Measurements from ENCODE around the gene PPFIA4.

The PPFIA4 gene

DNA sequence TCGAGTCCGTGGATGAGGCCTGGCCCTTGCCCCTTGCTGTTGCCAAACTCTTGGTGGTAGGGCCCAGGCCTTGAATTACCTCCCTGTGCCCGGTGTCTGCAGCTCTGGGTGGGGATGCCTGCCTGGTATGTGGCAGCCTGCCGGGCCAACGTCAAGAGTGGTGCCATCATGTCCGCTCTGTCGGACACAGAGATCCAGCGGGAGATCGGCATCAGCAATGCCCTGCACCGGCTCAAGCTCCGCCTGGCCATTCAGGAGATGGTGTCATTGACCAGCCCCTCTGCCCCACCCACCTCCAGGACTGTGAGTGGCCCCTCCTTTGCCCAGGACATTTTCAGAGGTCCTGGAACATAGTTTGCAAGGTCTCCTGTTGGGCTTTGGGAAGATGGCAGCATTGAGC lies 33.8 kb downstream of the PPFIA4 start:
- no peak for DNase-seq (ENCODE audit: low read depth)
- TF ChIP-seq, protein P1, sequence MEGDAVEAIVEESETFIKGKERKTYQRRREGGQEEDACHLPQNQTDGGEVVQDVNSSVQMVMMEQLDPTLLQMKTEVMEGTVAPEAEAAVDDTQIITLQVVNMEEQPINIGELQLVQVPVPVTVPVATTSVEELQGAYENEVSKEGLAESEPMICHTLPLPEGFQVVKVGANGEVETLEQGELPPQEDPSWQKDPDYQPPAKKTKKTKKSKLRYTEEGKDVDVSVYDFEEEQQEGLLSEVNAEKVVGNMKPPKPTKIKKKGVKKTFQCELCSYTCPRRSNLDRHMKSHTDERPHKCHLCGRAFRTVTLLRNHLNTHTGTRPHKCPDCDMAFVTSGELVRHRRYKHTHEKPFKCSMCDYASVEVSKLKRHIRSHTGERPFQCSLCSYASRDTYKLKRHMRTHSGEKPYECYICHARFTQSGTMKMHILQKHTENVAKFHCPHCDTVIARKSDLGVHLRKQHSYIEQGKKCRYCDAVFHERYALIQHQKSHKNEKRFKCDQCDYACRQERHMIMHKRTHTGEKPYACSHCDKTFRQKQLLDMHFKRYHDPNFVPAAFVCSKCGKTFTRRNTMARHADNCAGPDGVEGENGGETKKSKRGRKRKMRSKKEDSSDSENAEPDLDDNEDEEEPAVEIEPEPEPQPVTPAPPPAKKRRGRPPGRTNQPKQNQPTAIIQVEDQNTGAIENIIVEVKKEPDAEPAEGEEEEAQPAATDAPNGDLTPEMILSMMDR (IDR thresholded peaks at IDR 0.05; ENCODE audit: insufficient read depth, low read depth, low read length, missing control alignments): no peak
- H3K4me3 ChIP-seq (ENCODE audit: low read length): no peak overlapping the region

DNA sequence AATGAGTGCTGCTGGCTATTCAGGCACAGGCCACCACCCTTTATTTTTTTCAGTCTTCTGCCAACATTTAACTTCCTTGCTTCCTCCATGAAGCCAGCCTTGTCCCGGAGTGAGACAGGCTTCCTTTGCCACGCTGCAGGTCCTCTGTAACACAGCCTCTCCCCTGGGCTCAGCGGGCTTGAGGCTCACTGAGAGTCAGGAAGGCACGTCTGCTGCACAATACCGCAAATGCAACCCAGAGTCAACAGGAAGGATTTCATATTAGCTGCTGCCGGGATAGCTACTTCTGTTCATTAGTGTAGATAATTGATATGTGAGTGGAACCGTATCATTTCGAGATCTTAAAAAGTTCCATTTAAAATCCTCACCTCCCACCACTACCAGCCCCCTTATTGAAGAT lies 37.0 kb downstream of the PPFIA4 start:
- DNase-seq (ENCODE audit: low read depth): no peak
- no peak overlapping the region for H3K4me3 ChIP-seq (ENCODE audit: low read length)
- TF ChIP-seq, protein P1 (IDR thresholded peaks at IDR 0.05; ENCODE audit: insufficient read depth, low read depth, low read length, missing control alignments): no peak

DNA sequence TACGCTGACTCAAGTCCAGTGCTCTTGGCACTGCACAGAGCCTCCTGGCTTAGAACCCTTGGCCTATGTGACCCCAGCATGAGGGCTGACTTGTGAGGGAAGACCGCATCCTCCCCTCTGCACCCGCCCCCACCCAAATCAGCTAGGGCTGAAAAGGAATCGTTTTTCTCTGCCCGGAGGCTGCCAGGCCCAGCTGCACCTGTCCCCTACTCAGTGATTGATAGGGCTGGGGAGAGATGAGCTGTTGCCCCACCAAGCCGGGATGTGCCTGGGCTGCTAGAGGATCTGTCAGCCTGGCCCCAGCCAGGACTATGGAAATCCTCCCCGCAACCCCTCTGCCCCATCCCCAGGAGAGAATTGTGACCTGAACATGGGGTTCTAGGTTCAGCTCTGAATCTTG lies 38.9 kb downstream of the PPFIA4 start:
- H3K4me3 ChIP-seq (ENCODE audit: low read length): no peak overlapping the region
- DNase-seq (ENCODE audit: low read depth): no peak
- TF ChIP-seq, protein P1 (IDR thresholded peaks at IDR 0.05; ENCODE audit: insufficient read depth, low read depth, low read length, missing control alignments): no peak

DNA sequence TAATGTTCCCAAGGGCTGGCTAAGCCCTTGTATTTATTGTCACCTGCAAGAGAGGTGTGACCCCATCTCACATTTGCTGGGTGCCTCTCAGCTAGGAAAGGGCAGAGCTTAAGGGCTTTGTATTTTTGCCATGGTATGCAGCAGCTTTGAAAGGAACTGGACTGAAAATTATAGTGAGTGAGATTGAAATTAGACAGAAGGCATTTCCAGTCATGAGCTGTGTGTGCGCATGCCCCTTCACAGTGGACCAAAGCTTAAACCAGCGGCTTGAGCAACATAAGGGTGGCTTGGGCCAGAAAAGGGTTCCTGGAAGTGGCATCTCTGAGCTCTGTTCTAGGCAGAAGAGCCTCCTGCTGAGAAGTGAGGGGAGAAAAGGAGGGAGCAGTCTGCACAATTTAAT lies 39.7 kb downstream of the PPFIA4 start:
- no peak for DNase-seq (ENCODE audit: low read depth)
- TF ChIP-seq, protein P1 (IDR thresholded peaks at IDR 0.05; ENCODE audit: insufficient read depth, low read depth, low read length, missing control alignments): no peak
- H3K4me3 ChIP-seq (ENCODE audit: low read length): no peak overlapping the region

DNA sequence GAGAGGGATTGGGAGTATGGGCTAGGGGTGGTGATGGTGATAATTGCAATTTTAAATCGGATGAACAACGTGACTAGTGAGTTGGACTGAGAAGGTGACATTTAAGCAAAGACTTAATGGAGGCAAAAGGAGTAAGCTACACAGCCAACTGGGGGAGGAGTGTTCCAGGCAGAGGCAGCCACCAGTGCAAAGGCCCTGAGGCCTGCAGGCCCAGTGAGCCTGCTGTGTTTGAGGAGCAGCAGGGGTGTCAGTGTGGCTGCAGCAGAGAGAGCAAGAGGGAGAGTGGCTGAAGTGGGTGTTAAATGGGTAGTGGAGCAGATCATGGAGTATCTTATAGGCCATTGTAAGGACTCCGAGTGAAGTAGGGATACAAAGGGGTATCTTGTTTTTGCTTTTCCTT lies 40.7 kb downstream of the PPFIA4 start:
- DNase-seq (ENCODE audit: low read depth): no peak
- H3K4me3 ChIP-seq (ENCODE audit: low read length): no peak overlapping the region
- TF ChIP-seq, protein P1 (IDR thresholded peaks at IDR 0.05; ENCODE audit: insufficient read depth, low read depth, low read length, missing control alignments): no peak

DNA sequence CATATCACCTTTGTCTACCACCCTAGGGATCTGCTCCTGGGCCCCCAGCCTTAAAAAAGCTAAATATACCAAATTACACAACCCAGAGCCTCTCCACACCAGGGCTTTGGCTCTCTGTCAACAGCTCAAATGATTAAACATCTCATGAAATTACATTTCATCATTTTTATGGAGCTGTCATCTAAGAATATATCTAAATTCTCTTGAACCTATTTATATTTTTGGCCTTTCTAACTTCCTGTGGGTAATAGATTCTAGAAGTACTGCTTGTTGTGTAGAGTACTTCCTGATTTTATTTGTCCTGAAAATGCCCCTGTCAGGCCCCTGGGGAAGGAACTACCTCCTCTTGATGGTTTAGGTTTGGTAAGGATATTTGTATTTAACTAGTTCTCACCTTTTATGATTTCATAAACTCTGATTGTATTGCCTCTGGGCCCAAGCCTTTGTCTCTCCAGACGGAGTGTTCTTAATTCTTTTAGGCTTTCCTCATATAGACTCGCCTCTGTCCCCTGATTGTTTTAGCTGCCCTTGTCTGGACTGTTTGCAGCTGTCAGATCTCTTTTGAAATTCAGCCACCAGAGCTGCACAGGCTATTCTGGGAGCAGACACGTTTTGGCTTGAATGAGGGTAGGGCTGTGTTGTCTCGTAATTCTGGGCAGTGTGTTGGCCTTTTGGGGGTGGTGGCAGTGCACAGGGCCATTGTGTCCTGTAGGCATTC lies 42.9 kb downstream of the PPFIA4 start:
- DNase-seq (ENCODE audit: low read depth): no peak
- H3K4me3 ChIP-seq (ENCODE audit: low read length): no peak overlapping the region
- TF ChIP-seq, protein P1 (IDR thresholded peaks at IDR 0.05; ENCODE audit: insufficient read depth, low read depth, low read length, missing control alignments): no peak

DNA sequence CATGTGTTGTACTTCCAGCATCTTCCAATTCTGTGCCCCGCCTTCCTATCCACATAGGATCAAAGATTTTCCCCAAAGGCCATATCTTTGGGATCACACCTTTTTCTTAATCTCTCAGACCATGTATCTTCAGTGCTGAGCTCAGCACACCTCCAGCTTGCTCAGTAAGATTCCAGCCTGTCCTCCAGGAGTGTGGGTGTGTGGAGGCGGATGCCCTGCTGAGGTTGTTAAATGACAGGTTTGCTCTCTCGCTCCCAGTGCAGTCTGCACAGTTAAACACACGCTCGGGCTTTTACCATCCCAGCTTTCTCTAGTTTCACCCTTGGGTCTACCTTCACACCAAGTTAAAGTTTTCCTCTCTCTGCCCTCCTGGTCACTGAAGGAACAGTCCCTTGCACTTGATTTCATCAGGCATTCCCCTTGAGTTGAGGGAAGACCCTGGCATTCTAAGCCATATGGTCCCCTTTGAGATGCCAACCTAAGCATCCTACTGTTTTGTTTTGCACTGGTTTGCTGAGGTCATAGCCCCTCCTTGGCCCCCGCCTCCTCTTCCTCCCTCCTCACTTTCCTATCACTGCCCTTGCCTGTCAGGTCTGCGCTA lies 45.8 kb downstream of the PPFIA4 start:
- TF ChIP-seq, protein P1 (IDR thresholded peaks at IDR 0.05; ENCODE audit: insufficient read depth, low read depth, low read length, missing control alignments): no peak
- DNase-seq (ENCODE audit: low read depth): no peak
- no peak overlapping the region for H3K4me3 ChIP-seq (ENCODE audit: low read length)

All from epithelial cell of esophagus (primary cell).